Activated naive CD4-positive, alpha-beta T cell treated with anti-CD3 and anti-CD28 coated beads for 36 hours (primary cell): ENCODE data around the gene ADORA1. TPM values are rescaled to one million over a fixed set of nuclear protein-coding genes. Genes with fewer than 3 reads are reported as not detected.

Source experiments
- CTCF ChIA-PET: fragments of 350-600 bp; sonication (Branson Sonifier 250); formaldehyde crosslinking; loops from one replicate; lab custom pipeline; 2021; ENCODE audit warnings: antibody characterized with exemption; lab: Charles Lee
- DNase-seq: peaks from one replicate; pipeline ENCODE4 v3.0.0-alpha.2; 2020
- H3K27ac Mint-ChIP-seq: one replicate; pipeline ENCODE4 v1.8.0; 2021; ENCODE audit warnings: mild to moderate bottlenecking, mixed read lengths
- H3K27me3 Mint-ChIP-seq: one replicate; pipeline ENCODE4 v1.8.0; 2021; ENCODE audit warnings: low read depth, mixed read lengths
- H3K36me3 Mint-ChIP-seq: one replicate; pipeline ENCODE4 v1.8.0; 2021; ENCODE audit warnings: low read depth, mixed read lengths
- H3K4me1 Mint-ChIP-seq: one replicate; pipeline ENCODE4 v1.8.0; 2021; ENCODE audit warnings: low read depth, mixed read lengths
- H3K4me3 Mint-ChIP-seq: one replicate; pipeline ENCODE4 v1.8.0; 2021; ENCODE audit warnings: mild to moderate bottlenecking, moderate library complexity, mixed read lengths
- H3K9me3 Mint-ChIP-seq: one replicate; pipeline ENCODE4 v1.8.0; 2021; ENCODE audit warnings: mixed read lengths
- intact Hi-C: fragments of 100-400 bp; cut with micrococcal nuclease; formaldehyde crosslinking; loops from one replicate; pipeline ENCODE4 v1.15.1; 2023
- total RNA-seq, 2 experiments: library from RNA; stranded (reverse); gene quantifications; one replicate each; pipeline ENCODE4 v1.2.3, GENCODE V29; 2021

Gene ADORA1
- total RNA-seq, 2 experiments from 2014 or later, result not detected

GRCh38 chr1:203161703-203162102, 34.2 kb downstream of the ADORA1 start:
- CTCF ChIA-PET, result interaction anchor here (0.7 to 1.2 kb wide), 3 partner anchors 11 to 38 kb away, joined by 3 to 4 read pairs (median 3); no protein-coding TSS in a partner anchor
- Mint-ChIP-seq H3K4me1 (no peaks in the 10 kb centered on the region), H3K4me3 (no peak overlapping the region), H3K27ac (no peak overlapping the region), H3K27me3 (peaks cover 5% of the 10 kb centered on the region), H3K36me3 (no peaks in the 10 kb centered on the region), H3K9me3 (peaks cover 2% of the 10 kb centered on the region)
- intact Hi-C loops, result no loop called here
- DNase-seq, result no peak

- intact Hi-C loops, result no loop called here
- CTCF ChIA-PET, result interaction anchor here (0.7 to 1.2 kb wide), 2 partner anchors 10 to 11 kb away, joined by 3 to 4 read pairs; no protein-coding TSS in a partner anchor
- Mint-ChIP-seq H3K9me3 (peaks cover 2% of the 10 kb centered on the region), H3K4me3 (no peak overlapping the region), H3K4me1 (no peaks in the 10 kb centered on the region), H3K27ac (no peak overlapping the region), H3K27me3 (peaks cover 5% of the 10 kb centered on the region), H3K36me3 (no peaks in the 10 kb centered on the region)
- DNase-seq, result no peak
These were observed 34.9 kb downstream of the ADORA1 start for GRCh38 chr1:203162403-203162802.

GRCh38 chr1:203163891-203164635, 36.5 kb downstream of the ADORA1 start:
- H3K4me1 Mint-ChIP-seq, result no peaks in the 10 kb centered on the region
- H3K4me3 Mint-ChIP-seq, result no peak overlapping the region
- CTCF ChIA-PET, result interaction anchor here (1.5 kb wide), 1 partner anchor 124 kb away, joined by 4 read pairs; no protein-coding TSS in a partner anchor
- intact Hi-C loops, result no loop called here
- H3K36me3 Mint-ChIP-seq, result no peaks in the 10 kb centered on the region
- H3K9me3 Mint-ChIP-seq, result no peaks in the 10 kb centered on the region
- no peak for DNase-seq
- peaks cover 5% of the 10 kb centered on the region for H3K27me3 Mint-ChIP-seq
- no peak overlapping the region for H3K27ac Mint-ChIP-seq

DNA sequence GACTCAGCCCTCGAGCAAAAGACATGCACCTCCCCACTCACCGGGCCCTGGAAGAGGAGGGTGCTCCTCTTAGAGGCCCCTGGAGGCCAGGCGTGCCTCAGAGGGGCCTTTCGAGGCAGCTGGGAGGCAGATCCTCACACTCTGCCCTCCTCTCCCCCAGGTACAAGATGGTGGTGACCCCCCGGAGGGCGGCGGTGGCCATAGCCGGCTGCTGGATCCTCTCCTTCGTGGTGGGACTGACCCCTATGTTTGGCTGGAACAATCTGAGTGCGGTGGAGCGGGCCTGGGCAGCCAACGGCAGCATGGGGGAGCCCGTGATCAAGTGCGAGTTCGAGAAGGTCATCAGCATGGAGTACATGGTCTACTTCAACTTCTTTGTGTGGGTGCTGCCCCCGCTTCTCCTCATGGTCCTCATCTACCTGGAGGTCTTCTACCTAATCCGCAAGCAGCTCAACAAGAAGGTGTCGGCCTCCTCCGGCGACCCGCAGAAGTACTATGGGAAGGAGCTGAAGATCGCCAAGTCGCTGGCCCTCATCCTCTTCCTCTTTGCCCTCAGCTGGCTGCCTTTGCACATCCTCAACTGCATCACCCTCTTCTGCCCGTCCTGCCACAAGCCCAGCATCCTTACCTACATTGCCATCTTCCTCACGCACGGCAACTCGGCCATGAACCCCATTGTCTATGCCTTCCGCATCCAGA, 37.7 kb downstream of the ADORA1 start:
- no peaks in the 10 kb centered on the region for H3K36me3 Mint-ChIP-seq
- no peak overlapping the region for H3K4me3 Mint-ChIP-seq
- DNase-seq, result no peak
- H3K27me3 Mint-ChIP-seq, result peaks cover 5% of the 10 kb centered on the region
- no peaks in the 10 kb centered on the region for H3K4me1 Mint-ChIP-seq
- no peaks in the 10 kb centered on the region for H3K9me3 Mint-ChIP-seq
- intact Hi-C loops, result no loop called here
- no peak overlapping the region for H3K27ac Mint-ChIP-seq
- CTCF ChIA-PET, result interaction anchor here (2.1 kb wide), 1 partner anchor 126 kb away, joined by 5 read pairs; no protein-coding TSS in a partner anchor

DNA sequence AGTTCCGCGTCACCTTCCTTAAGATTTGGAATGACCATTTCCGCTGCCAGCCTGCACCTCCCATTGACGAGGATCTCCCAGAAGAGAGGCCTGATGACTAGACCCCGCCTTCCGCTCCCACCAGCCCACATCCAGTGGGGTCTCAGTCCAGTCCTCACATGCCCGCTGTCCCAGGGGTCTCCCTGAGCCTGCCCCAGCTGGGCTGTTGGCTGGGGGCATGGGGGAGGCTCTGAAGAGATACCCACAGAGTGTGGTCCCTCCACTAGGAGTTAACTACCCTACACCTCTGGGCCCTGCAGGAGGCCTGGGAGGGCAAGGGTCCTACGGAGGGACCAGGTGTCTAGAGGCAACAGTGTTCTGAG, 38.3 kb downstream of the ADORA1 start:
- CTCF ChIA-PET, result interaction anchor here (1.4 to 2.1 kb wide), 3 partner anchors 48 to 126 kb away, joined by 5 read pairs; no protein-coding TSS in a partner anchor
- Mint-ChIP-seq H3K9me3 (no peaks in the 10 kb centered on the region), H3K36me3 (no peaks in the 10 kb centered on the region), H3K27ac (no peak overlapping the region), H3K4me3 (no peak overlapping the region), H3K4me1 (no peaks in the 10 kb centered on the region), H3K27me3 (peaks cover 5% of the 10 kb centered on the region)
- no peak for DNase-seq
- intact Hi-C loops, result loop anchor here (2.0 kb wide), 1 partner anchor 51 kb away; no protein-coding TSS in a partner anchor

DNA sequence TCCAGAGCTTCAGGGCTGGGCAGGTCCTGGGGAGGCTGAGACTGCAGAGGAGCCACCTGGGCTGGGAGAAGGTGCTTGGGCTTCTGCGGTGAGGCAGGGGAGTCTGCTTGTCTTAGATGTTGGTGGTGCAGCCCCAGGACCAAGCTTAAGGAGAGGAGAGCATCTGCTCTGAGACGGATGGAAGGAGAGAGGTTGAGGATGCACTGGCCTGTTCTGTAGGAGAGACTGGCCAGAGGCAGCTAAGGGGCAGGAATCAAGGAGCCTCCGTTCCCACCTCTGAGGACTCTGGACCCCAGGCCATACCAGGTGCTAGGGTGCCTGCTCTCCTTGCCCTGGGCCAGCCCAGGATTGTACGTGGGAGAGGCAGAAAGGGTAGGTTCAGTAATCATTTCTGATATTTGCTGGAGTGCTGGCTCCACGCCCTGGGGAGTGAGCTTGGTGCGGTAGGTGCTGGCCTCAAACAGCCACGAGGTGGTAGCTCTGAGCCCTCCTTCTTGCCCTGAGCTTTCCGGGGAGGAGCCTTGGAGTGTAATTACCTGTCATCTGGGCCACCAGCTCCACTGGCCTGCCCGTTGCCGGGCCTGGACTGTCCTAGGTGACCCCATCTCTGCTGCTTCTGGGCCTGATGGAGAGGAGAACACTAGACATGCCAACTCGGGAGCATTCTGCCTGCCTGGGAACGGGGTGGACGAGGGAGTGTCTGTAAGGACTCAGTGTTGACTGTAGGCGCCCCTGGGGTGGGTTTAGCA, 38.8 kb downstream of the ADORA1 start:
- peak; percentile 26 for DNase-seq
- intact Hi-C loops, result loop anchor here (2.0 kb wide), 1 partner anchor 50 kb away; no protein-coding TSS in a partner anchor
- Mint-ChIP-seq H3K27me3 (peaks cover 5% of the 10 kb centered on the region), H3K4me1 (no peaks in the 10 kb centered on the region), H3K27ac (no peak overlapping the region), H3K4me3 (no peak overlapping the region), H3K36me3 (no peaks in the 10 kb centered on the region), H3K9me3 (no peaks in the 10 kb centered on the region)
- CTCF ChIA-PET, result interaction anchor here (0.5 to 2.1 kb wide), 6 partner anchors 9 to 612 kb away, joined by 3 to 5 read pairs (median 4); no protein-coding TSS in a partner anchor

GRCh38 chr1:203167026-203167912, 39.7 kb downstream of the ADORA1 start:
- intact Hi-C loops, result loop anchor here (2.0 kb wide), 1 partner anchor 50 kb away; no protein-coding TSS in a partner anchor
- Mint-ChIP-seq H3K4me3 (no peak overlapping the region), H3K27me3 (peaks cover 5% of the 10 kb centered on the region), H3K27ac (no peak overlapping the region), H3K9me3 (no peaks in the 10 kb centered on the region), H3K4me1 (no peaks in the 10 kb centered on the region), H3K36me3 (no peaks in the 10 kb centered on the region)
- no peak for DNase-seq
- CTCF ChIA-PET, result interaction anchor here (0.9 to 2.1 kb wide), 5 partner anchors 10 to 128 kb away, joined by 3 to 5 read pairs (median 5); no protein-coding TSS in a partner anchor

- Mint-ChIP-seq H3K27ac (no peak overlapping the region), H3K4me1 (no peaks in the 10 kb centered on the region), H3K4me3 (no peak overlapping the region), H3K36me3 (no peaks in the 10 kb centered on the region), H3K9me3 (no peaks in the 10 kb centered on the region), H3K27me3 (peaks cover 4% of the 10 kb centered on the region)
- intact Hi-C loops, result loop anchor here (2.0 kb wide), 1 partner anchor 49 kb away; no protein-coding TSS in a partner anchor
- CTCF ChIA-PET, result interaction anchor here (1.3 kb wide), 1 partner anchor 48 kb away, joined by 4 read pairs; no protein-coding TSS in a partner anchor
- DNase-seq, result no peak
These were observed 40.3 kb downstream of the ADORA1 start for GRCh38 chr1:203167913-203168200.

DNA sequence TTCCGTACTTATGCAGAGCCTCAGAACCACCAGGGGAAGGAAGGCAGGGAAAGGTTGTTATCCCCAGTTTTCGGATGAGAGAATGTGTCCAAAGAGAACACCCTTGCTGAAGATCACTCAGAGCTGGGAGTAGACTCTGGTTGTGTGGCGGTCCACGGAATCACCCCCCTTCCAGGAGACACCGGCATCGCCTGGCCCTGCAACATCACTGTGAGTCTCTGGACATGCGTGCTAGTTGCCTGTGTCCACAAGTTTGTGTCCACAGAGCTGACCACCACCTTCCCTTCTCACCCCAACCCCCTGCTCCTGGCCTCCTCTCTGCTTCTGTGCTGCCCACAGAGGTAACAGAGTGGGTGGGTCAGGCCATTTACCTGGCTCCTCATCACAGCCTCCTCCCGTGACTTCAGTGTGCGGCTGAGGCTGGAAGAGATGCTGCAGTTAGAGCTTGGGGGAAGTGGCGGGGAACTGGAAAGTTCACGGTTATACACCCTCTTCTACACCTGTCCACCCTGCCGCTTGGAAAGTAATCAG, 40.8 kb downstream of the ADORA1 start:
- H3K4me3 Mint-ChIP-seq, result no peak overlapping the region
- no peaks in the 10 kb centered on the region for H3K9me3 Mint-ChIP-seq
- no peaks in the 10 kb centered on the region for H3K4me1 Mint-ChIP-seq
- peaks cover under 1% of the 10 kb centered on the region for H3K27me3 Mint-ChIP-seq
- intact Hi-C loops, result no loop called here
- no peak overlapping the region for H3K27ac Mint-ChIP-seq
- no peaks in the 10 kb centered on the region for H3K36me3 Mint-ChIP-seq
- no peak for DNase-seq
- CTCF ChIA-PET, result interaction anchor here (1.3 kb wide), 1 partner anchor 47 kb away, joined by 4 read pairs; no protein-coding TSS in a partner anchor

DNA sequence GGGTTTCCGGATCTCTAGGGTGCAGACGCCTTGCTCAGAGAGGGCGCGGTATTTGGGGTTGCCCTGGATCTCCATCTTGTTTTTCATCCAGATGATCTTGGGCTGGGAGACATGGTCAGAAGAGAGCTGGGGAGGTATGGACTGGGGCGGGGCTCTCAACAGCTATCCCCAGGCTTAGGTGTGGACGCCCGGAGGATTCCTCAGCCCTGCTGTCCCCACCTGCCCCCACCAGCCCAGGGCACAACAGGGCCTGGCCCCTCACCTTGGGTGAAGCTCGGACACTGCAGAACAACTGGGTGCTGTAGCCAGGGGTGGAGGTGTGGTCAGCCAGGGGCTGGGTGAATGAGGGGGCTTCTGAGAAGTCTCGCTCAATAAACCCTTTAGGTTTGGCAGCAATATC, 41.5 kb downstream of the ADORA1 start:
- Mint-ChIP-seq H3K27ac (no peak overlapping the region), H3K36me3 (no peaks in the 10 kb centered on the region), H3K27me3 (no peaks in the 10 kb centered on the region), H3K4me1 (no peaks in the 10 kb centered on the region), H3K4me3 (no peak overlapping the region), H3K9me3 (no peaks in the 10 kb centered on the region)
- CTCF ChIA-PET, result interaction anchor here (0.6 to 1.3 kb wide), 5 partner anchors 39 to 129 kb away, joined by 3 to 4 read pairs (median 3); no protein-coding TSS in a partner anchor
- intact Hi-C loops, result no loop called here
- no peak for DNase-seq
